ENCODE results near the gene HOXA9.

HOXA9 gene

GRCh38 chr7:27163288-27164044 is 1.9 kb downstream of the HOXA9 start:
- no peak for DNase-seq

DNA sequence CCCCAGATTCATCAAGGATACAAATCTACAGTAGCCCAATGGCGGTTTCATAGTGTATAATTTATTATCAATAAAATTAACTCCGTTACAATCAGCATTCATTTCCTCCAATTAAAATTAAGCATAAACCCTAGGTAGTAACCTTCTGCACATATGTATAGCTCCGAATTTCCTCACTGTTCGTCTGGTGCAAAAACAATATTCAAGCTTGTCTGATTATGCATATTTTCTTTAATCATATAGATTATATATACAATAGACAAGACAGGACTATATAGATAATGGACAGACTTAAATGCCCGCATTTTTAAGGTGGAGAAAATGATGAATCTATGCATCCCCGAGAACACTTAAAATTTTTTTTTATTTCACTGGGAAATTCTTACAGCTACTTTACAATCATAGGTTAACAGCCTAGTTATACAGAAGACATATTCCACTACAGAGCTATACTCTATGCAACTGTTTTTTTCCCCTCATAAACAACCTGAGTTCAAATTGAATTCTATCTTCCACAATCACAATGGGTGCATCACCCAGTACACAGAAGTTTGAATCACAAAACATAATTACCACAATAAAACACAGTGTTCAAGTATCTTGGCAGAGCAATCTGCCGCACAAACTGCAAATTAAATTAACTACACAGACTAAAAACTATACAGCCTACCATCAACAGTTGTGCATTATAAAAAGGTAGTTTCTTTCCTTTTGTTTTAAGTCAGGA is 2.6 kb downstream of the HOXA9 start:
- no peak for DNase-seq

DNA sequence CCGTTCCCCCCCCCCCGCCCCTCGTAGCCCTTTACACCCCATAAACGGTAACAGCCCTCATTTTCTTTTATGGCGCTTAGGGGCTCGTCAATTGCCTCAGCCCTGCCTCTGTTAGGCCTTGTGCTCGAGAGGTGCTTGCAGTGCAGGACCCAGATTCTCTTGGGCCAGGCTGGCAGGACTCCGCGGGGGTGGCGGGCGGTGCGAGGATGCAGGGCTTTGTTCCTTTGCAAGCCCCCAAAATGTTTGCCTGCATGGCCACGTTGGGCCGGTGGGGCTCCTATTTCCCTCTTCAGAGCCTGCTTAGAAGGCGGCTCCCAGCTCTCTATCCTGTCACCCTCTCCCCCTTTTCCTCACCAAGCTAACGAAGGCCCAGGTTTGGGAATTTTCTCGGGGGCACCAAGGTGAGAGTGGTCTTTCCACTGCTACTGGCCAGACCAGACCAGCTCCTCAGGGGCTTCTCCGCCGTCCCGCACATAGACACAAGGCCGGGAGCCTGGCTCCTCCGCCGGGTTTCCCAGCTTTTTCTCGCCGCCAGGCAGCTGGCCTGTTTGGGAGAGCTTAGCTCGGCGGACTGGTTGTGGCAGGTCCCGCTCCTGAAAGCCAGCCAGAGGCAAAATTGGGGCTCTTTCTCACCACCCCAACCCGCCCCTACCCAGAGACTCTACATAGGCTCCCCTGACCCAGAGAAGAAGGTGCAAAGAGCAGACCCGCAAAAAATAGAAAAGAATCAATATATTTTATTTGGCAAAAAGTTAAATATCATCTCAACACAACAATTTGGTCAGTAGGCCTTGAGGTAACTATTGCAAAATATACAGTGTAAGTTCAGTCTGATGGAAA is 3.4 kb downstream of the HOXA9 start:
- no peak for DNase-seq

DNA sequence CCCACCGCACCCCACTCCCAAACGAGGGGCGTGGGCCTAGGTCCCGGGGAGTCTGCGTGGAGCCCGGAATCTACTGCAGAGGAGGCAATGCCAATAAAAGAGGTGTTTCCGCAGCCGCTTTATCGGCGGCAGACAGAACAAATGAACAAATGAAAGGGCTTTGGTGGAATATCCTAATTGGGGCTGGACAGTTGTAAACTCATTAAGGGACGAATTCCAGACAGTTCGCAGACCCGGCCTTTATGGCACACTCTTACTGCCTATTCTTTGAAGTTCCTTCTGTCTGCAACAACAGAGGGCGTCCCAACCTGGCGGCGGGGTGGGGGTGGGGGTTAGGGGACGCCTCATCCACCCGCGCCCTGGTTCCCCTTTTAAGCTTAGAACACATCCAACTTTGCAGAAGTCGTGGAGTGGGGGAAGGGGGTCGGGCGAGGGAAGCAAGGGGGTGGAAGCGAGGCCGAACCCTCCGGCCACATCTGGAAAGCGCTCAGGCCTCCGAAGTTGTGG is 4.1 kb downstream of the HOXA9 start:
- DNase-seq = no peak

GRCh38 chr7:27160546-27161213 is 4.7 kb downstream of the HOXA9 start:
- peak; percentile 68 to 83 (median 76) for DNase-seq

- no peak for DNase-seq
Observed at GRCh38 chr7:27160145-27160545, 5.2 kb downstream of the HOXA9 start.

DNA sequence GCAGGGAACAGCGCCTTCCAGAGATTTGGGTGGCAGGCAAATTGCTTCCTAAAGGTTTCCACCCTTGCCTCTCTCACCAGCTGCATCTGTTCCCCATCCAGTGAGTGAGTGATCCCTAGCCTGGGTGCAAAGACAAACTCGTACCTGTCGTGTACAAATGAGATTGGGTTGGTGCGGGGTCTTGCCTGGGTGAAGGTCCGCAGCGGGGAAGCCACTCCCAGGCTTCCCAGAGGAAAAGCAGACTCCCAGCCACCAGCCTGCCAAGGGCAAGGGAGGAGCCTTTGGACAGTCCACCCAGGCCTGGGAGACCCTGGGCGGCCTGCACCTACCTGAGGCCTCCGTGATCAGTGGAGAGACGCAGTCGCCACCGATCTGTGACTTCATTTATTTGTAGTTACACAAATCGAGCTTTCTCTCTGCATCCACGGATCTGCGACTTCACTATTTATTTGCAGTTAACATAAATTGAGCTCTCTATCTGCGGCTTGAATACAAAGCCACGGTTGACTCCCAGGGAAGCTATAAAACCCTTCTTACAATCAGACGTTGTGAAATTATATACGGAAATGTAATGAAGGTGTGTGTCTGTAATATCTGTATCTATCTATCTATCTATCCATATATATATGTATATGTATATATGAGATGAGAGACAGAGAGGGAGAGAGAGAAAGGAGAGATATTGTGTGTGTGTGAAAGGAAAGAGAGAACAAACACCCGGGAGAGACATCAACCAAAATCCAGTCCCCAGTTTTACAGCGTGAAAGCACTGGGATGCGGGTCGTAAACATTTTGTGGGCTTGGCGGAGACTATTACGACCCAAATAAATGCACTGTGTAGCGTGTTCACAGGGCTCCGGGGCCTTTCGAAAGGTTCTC is 5.8 kb downstream of the HOXA9 start:
- no peak for DNase-seq

- DNase-seq = no peak
Observed at GRCh38 chr7:27158436-27159265, 6.7 kb downstream of the HOXA9 start.

- DNase-seq = no peak
Observed at GRCh38 chr7:27157702-27158431, 7.5 kb downstream of the HOXA9 start.

GRCh38 chr7:27156916-27157701 is 8.2 kb downstream of the HOXA9 start:
- no peak for DNase-seq

GRCh38 chr7:27156508-27156898 is 8.8 kb downstream of the HOXA9 start, which contains the start of gene HOXA7:
HOXA7 (minus strand) TSS chr7:27156675; CDS start chr7:27156545, 130 bp downstream.
- DNase-seq = no peak

GRCh38 chr7:27155816-27156507 is 9.4 kb downstream of the HOXA9 start:
- no peak for DNase-seq

DNA sequence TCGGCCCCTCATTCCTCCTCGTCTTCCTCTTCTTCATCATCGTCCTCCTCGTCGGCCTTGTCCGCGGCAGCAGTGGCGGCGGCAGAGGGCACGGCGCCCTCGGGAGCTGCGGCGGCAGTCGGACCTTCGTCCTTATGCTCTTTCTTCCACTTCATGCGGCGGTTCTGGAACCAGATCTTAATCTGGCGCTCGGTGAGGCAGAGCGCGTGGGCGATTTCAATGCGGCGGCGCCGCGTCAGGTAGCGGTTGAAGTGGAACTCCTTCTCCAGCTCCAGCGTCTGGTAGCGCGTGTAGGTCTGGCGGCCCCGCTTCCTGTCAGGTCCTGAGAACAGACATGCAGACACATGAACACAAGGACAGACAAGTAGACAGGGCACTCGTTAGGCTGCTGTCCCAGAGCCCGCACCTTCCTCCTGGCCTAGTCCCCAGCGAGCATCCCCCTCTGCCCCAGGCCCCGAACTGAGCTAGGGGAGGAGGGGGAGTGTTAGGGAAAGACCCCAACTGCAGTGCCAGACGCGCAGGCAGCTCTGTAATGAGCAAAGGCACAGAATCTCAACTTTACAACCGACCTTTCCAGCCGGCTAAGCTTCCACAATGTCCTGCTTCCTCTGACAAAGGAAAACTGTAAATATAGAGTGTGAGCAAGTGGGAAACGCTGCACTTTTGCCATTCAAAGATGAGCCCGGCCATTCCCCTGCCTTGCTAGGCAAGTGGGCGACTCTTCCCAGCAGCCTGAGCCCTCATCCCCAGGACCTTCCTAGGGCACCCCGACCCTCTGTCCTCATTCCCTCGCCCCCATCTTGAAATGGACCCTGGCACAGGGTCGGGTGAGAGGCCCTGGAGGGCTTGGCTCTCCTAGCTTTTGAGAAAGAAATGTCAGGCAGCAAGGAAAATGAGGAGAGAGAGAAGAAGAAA is 10.2 kb downstream of the HOXA9 start:
- DNase-seq = no peak

DNA sequence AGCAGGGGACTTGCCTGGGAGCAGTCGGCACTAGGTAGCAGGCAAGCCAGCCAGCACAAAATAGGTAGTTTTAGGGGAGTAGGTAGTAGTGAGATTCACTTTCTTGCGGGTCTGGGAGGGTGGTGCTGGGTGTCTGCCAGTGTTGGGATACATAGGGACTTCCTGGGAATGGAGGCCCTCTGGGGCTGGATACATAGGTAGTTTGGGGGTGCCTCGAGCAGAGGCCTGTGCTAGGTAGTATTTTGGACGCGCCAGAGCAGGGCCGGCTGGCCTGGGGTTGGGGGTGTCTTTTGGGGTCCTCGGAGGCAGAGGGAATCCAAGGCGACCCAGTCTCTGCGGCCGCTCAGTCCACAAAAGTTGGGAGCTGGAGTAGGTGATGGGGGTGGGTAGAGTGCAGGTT is 11.0 kb downstream of the HOXA9 start:
- no peak for DNase-seq

GRCh38 chr7:27153526-27153925 is 11.8 kb downstream of the HOXA9 start:
- no peak for DNase-seq

DNA sequence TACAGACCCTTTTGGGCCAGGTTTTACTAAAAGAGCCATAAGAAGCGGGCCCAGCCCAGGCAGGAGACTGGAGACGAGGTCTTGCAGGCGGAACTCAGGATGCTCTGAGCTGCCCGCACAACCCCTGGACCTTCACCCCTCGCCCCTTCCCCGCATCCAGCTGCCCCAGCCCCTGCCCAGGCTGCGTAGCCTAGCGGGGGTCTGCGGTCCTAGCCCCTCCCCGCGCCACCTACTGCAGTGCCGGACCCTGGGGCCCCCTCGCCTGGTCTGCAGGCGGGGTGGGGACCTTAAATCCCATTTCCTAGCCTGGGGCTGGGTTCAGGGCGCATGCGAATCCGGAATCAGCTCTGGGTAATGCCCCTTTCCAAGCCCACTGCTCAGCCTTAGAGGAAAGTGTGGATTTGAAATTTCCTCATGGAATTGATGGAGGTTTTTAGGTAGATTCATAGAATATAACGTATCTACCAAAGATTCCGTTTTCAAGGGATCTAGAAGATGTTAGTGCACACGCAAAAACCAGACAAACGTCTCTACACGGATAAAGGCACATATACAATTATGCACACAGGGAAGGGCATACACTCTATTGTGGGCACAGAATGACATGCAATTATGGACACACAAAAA is 12.4 kb downstream of the HOXA9 start:
- DNase-seq = no peak
